GM12801 (cell line): ENCODE results near the gene FST.

ENCODE experiments used
- CTCF ChIP-seq: IDR thresholded peaks from one replicate; pipeline ENCODE4 v1.5.1; 2011; ENCODE audit warnings: control low read depth; ENCODE audit not compliant: insufficient read length; ENCODE audit errors: extremely low read depth

Gene FST

GRCh38 chr5:53476019-53476418 lies 4.4 kb upstream of the FST start:
- TF ChIP-seq CTCF, result no peak

GRCh38 chr5:53476531-53477480 lies 3.6 kb upstream of the FST start:
- no peak for TF ChIP-seq CTCF

GRCh38 chr5:53478411-53479044 lies 1.9 kb upstream of the FST start:
- TF ChIP-seq CTCF, result no peak

- no peak for TF ChIP-seq CTCF
Measured at GRCh38 chr5:53479045-53479589, 1.3 kb upstream of the FST start.

- no peak for TF ChIP-seq CTCF
Measured at GRCh38 chr5:53479590-53480415, 626 bp upstream of the FST start.

GRCh38 chr5:53481159-53481886 lies 894 bp downstream of the FST start:
- TF ChIP-seq CTCF, result no peak
